ENCODE measurements around the gene ALPI.

The ALPI gene

GRCh38 chr2:232457121-232458011, 1.4 kb downstream of the ALPI start:
- H3K4me3 ChIP-seq (ENCODE audit: low read depth, low read length): no peak overlapping the region
- no peak for DNase-seq (ENCODE audit: low read depth, low spot score)
- no peak for TF ChIP-seq CTCF (IDR thresholded peaks at IDR 0.05; ENCODE audit: low read depth, low read length)
- in situ Hi-C loops (cut with HindIII; ENCODE audit: low sequenced_read_pairs): no loop called here

- in situ Hi-C loops (cut with HindIII; ENCODE audit: low sequenced_read_pairs): no loop called here
- DNase-seq (ENCODE audit: low read depth, low spot score): no peak
- no peak overlapping the region for H3K4me3 ChIP-seq (ENCODE audit: low read depth, low read length)
- no peak for TF ChIP-seq CTCF (IDR thresholded peaks at IDR 0.05; ENCODE audit: low read depth, low read length)
These were observed 2.2 kb downstream of the ALPI start for GRCh38 chr2:232458051-232458660.

- H3K4me3 ChIP-seq (ENCODE audit: low read depth, low read length): no peak overlapping the region
- in situ Hi-C loops (cut with HindIII; ENCODE audit: low sequenced_read_pairs): no loop called here
- no peak for DNase-seq (ENCODE audit: low read depth, low spot score)
- TF ChIP-seq CTCF (IDR thresholded peaks at IDR 0.05; ENCODE audit: low read depth, low read length): no peak
These were observed 2.9 kb downstream of the ALPI start for GRCh38 chr2:232458661-232459418.

GRCh38 chr2:232459419-232460035, 3.6 kb downstream of the ALPI start:
- DNase-seq (ENCODE audit: low read depth, low spot score): no peak
- no peak overlapping the region for H3K4me3 ChIP-seq (ENCODE audit: low read depth, low read length)
- no peak for TF ChIP-seq CTCF (IDR thresholded peaks at IDR 0.05; ENCODE audit: low read depth, low read length)
- in situ Hi-C loops (cut with HindIII; ENCODE audit: low sequenced_read_pairs): no loop called here

GRCh38 chr2:232460171-232460570, 4.2 kb downstream of the ALPI start:
- H3K4me3 ChIP-seq (ENCODE audit: low read depth, low read length): no peak overlapping the region
- no peak for TF ChIP-seq CTCF (IDR thresholded peaks at IDR 0.05; ENCODE audit: low read depth, low read length)
- in situ Hi-C loops (cut with HindIII; ENCODE audit: low sequenced_read_pairs): no loop called here
- no peak for DNase-seq (ENCODE audit: low read depth, low spot score)
